Measurements from ENCODE around the gene CHCHD4.

GRCh38 chr3:14153663-14154062 lies 29.0 kb upstream of the CHCHD4 start:
- TF ChIP-seq USF2 (CRISPR knock-in tag; IDR thresholded peaks at IDR 0.05): no peak
- no peak for TF ChIP-seq JUN (CRISPR knock-in tag; IDR thresholded peaks at IDR 0.05)
- no peak for TF ChIP-seq CTCF (IDR thresholded peaks at IDR 0.05)
- TF ChIP-seq ATF3 (CRISPR knock-in tag; conservative IDR thresholded peaks at IDR 0.05): no peak
- no peak for TF ChIP-seq NR1H2 (CRISPR knock-in tag; IDR thresholded peaks at IDR 0.05)
- no peak for TF ChIP-seq ZBTB21 (CRISPR knock-in tag; IDR thresholded peaks at IDR 0.05; ENCODE audit: borderline replicate concordance)
- no peak for TF ChIP-seq NR2C2 (CRISPR knock-in tag; IDR thresholded peaks at IDR 0.05)
- TF ChIP-seq EMX1 (CRISPR knock-in tag; IDR thresholded peaks at IDR 0.05): no peak
- TF ChIP-seq PRRX2 (CRISPR knock-in tag; IDR thresholded peaks at IDR 0.05): no peak
